Thyroid gland (tissue), 4 donors: ENCODE measurements around the gene ZNF418. TPM values are rescaled to one million over a fixed set of nuclear protein-coding genes. Genes with fewer than 3 reads are reported as not detected.
A peak's percentile ranks its signal among the peaks of the same experiment; 100 is the strongest.

ENCODE experiments used
- DNase-seq, 2 donors: peaks; one replicate each; pipeline ENCODE4 v3.0.0-alpha.2; 2019
- H3K27ac ChIP-seq, 3 donors: fragments of 200-600 bp; sonication (generic); 1 replicate in 2 of 3; 2 replicates in 1 of 3; pipeline ENCODE4 v1.5.1; 2016 to 2019; ENCODE audit warnings: mild to moderate bottlenecking in 1 of 3, moderate library complexity in 1 of 3
- H3K27me3 ChIP-seq: fragments of 200-600 bp; sonication (generic); one replicate; pipeline ENCODE4 v1.5.1; 2019
- H3K36me3 ChIP-seq, 2 donors: fragments of 200-600 bp; sonication (generic); one replicate each; pipeline ENCODE4 v1.5.1; 2016 to 2019
- H3K4me1 ChIP-seq, 2 donors: fragments of 200-600 bp; sonication (generic); one replicate each; pipeline ENCODE4 v1.5.1; 2017 to 2019
- H3K4me3 ChIP-seq, 3 donors: fragments of 200-600 bp; sonication (generic); replicated peaks in 1 of 3; 1 replicate in 2 of 3; 2 replicates in 1 of 3; pipeline ENCODE4 v1.5.1; 2016; ENCODE audit warnings: mild to moderate bottlenecking in 1 of 3
- H3K9me3 ChIP-seq: fragments of 200-600 bp; sonication (generic); one replicate; pipeline ENCODE4 v1.5.1; 2017
- POLR2A ChIP-seq, 2 donors: fragments of 450-650 bp; IDR thresholded peaks; one replicate each; pipeline ENCODE4 v1.6.1; 2017; ENCODE audit warnings: antibody characterized with exemption in 2 of 2, mild to moderate bottlenecking in 2 of 2, moderate library complexity in 1 of 2
- WGBS, 2 donors: methylation state at CpG; one replicate each; pipeline ENCODE4 v1.1.5; 2017; 5-methylcytosine and 5-hydroxymethylcytosine counted together
- intact Hi-C: fragments of 100-400 bp; cut with DNase I; formaldehyde crosslinking; loops from one replicate; pipeline ENCODE4 v1.15.1; 2023
- total RNA-seq, 4 donors: library from RNA; depleted of rRNA; stranded (reverse); fragments of >200 nt; gene quantifications; one replicate each; pipeline ENCODE4 v1.2.3, GENCODE V29; 2016
- TF ChIP-seq, protein P1 (sequence below), 6 experiments: fragments of 200-600 bp in 3 of 6; fragments of 450-650 bp in 3 of 6; sonication (generic) in 3 of 6; IDR thresholded peaks; one replicate each; pipeline ENCODE4 v1.5.1; 2016 to 2019; ENCODE audit warnings: antibody characterized with exemption in 6 of 6, mild to moderate bottlenecking in 2 of 6, inconsistent platforms in 1 of 6, moderate library complexity in 1 of 6

ZNF418 gene
- total RNA-seq, 4 donors from 2014 or later = 9.3 to 17.2 (median 11.7) TPM

DNA sequence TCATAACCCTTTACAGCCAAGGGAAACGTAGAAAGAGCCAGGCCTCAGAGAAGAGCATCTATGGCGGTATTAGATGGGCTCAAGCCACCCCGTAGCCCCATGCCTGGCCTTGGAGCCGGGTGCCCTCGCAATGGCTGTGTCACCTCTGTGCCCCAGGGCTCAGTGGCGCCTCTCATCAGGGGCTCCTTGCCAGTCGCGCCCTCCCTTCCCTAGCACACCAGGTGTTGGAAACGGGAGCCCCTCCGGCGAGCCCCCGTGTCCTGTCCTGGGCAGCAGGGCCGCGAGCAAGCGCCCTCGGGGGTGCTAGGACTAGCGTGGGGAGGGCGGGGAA, 11.9 kb upstream of the ZNF418 start:
- peak in 1 of 2 donors; percentile 3 for DNase-seq
- TF ChIP-seq, protein P1, sequence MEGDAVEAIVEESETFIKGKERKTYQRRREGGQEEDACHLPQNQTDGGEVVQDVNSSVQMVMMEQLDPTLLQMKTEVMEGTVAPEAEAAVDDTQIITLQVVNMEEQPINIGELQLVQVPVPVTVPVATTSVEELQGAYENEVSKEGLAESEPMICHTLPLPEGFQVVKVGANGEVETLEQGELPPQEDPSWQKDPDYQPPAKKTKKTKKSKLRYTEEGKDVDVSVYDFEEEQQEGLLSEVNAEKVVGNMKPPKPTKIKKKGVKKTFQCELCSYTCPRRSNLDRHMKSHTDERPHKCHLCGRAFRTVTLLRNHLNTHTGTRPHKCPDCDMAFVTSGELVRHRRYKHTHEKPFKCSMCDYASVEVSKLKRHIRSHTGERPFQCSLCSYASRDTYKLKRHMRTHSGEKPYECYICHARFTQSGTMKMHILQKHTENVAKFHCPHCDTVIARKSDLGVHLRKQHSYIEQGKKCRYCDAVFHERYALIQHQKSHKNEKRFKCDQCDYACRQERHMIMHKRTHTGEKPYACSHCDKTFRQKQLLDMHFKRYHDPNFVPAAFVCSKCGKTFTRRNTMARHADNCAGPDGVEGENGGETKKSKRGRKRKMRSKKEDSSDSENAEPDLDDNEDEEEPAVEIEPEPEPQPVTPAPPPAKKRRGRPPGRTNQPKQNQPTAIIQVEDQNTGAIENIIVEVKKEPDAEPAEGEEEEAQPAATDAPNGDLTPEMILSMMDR (IDR thresholded peaks at IDR 0.05) = no peak
- TF ChIP-seq POLR2A (IDR thresholded peaks at IDR 0.05) = no peak
- 0% methylated on average over 10 of the region's 18 CpGs; no CpG with 5 or more reads in 1 of the 2 donors for WGBS, 2 donors
- H3K36me3 ChIP-seq = peaks cover 9 to 15% of the 10 kb centered on the region in 2 donors
- intact Hi-C loops = no loop called here
- H3K9me3 ChIP-seq = no peaks in the 10 kb centered on the region
- no peaks in the 10 kb centered on the region for H3K27me3 ChIP-seq
- peaks cover 11% of the 10 kb centered on the region in 2 donors for H3K4me1 ChIP-seq
- H3K27ac ChIP-seq = peak overlapping the region; percentile 20 to 55 (median 36)
- peak overlapping the region; percentile 77 to 92 (median 91) for H3K4me3 ChIP-seq

DNA sequence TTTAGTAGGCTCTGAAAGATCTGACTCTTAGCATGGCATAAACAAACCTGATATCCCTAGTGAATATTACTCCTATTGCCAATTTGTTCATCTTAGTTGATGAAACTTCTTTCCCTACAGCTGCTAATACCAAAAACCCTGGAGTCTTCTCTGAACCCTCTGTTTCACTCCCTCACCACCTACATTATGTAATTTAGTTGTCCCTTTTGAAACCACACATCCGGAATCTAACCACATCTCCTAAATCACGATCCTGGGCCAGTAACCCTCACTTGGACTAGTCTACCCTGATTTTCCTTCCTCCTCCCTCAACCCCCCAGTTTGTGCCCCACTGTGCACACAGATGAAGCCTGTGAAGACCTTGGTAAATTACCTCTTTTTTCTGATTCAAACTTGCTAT, 11.1 kb upstream of the ZNF418 start:
- TF ChIP-seq, protein P1 (IDR thresholded peaks at IDR 0.05) = no peak
- no peak for TF ChIP-seq POLR2A (IDR thresholded peaks at IDR 0.05)
- Histone ChIP-seq H3K4me3 (peak overlapping the region in 1 of 3 donors; percentile 77), H3K27ac (no peak overlapping the region), H3K9me3 (no peaks in the 10 kb centered on the region), H3K27me3 (no peaks in the 10 kb centered on the region), H3K4me1 (peaks cover 11% of the 10 kb centered on the region in 2 donors), H3K36me3 (peaks cover 16 to 22% of the 10 kb centered on the region in 2 donors)
- intact Hi-C loops = no loop called here
- no peak for DNase-seq
- whole genome bisulfite sequencing, 2 donors = 60 to 69% methylated on average over 2 of the region's 2 CpGs

DNA sequence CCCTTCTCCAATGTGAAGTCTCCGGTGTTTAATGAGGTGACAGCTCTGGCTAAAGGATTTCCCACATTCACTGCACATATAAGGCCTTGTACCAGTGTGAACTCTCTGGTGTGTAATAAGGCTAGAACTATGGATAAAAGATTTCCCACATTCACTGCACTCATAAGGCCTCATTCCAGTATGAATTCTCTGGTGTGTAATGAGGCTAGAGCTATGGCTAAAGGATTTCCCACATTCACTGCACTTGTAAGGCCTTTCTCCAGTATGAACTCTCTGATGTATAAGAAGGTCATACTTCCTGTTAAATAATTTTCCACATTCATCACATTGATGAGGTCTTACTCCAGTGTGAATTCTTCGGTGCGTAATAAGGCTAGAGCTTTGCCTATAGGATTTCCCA, 6.4 kb upstream of the ZNF418 start:
- no peak for DNase-seq
- Histone ChIP-seq H3K27me3 (no peaks in the 10 kb centered on the region), H3K9me3 (no peaks in the 10 kb centered on the region), H3K4me3 (no peak overlapping the region), H3K4me1 (peaks cover 7% of the 10 kb centered on the region in 2 donors), H3K27ac (no peak overlapping the region), H3K36me3 (peaks cover 22 to 26% of the 10 kb centered on the region in 2 donors)
- 100% methylated on average over 3 of the region's 3 CpGs for WGBS, 2 donors
- intact Hi-C loops = no loop called here
- TF ChIP-seq, protein P1 (IDR thresholded peaks at IDR 0.05) = no peak
- TF ChIP-seq POLR2A (IDR thresholded peaks at IDR 0.05) = no peak

DNA sequence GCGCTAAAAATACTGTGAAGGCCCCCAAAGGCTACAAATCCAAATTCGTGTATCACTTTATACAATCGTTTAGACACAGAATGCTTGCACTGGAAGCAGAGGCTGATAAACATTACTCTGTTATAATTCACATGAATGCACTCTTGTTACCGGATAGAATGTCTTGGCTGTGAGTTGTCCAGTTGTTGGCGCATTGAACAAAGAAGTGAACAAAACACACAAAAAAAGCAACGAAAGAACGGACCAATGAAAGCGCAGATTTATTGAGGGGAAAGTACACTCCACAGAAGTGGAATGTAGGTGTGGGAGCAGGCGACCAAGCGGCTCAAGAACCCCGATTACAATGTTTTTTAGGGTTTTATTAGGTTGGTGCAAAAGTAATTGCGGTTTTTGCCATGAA, 529 bp upstream of the ZNF418 start:
- Histone ChIP-seq H3K4me3 (no peak overlapping the region), H3K36me3 (peaks cover 0 to 3% of the 10 kb centered on the region in 2 donors), H3K4me1 (peaks cover 11 to 12% of the 10 kb centered on the region in 2 donors), H3K9me3 (no peaks in the 10 kb centered on the region), H3K27ac (peak overlapping the region in 1 of 3 donors; percentile 72), H3K27me3 (no peaks in the 10 kb centered on the region)
- TF ChIP-seq, protein P1 (IDR thresholded peaks at IDR 0.05) = no peak
- TF ChIP-seq POLR2A (IDR thresholded peaks at IDR 0.05) = no peak
- WGBS, 2 donors = 80 to 83% methylated on average over 12 of the region's 12 CpGs
- DNase-seq = no peak
- intact Hi-C loops = no loop called here

DNA sequence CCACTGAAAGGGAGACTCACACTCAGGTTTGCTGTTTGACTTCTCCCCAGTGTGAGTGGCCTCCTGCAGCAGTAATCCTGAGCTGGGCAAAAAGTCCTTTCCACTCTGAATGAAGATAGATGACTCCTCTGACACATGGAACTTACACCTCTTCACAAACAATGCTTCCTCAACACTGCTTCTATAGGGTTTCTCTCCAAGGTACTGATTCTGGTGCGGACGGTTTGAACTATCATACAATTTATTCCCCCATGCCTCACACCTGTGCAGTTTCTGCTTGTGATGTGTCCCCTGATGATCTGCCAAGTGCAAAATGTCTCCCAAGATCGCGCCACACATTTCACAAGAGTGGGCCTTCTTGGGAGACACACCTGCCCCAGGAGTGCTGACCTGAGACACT, 7.6 kb downstream of the ZNF418 start:
- H3K27me3 ChIP-seq = no peaks in the 10 kb centered on the region
- peaks cover 17 to 26% of the 10 kb centered on the region in 2 donors for H3K36me3 ChIP-seq
- WGBS, 2 donors = 95 to 100% methylated on average over 4 of the region's 4 CpGs
- no peaks in the 10 kb centered on the region for H3K4me1 ChIP-seq
- DNase-seq = no peak
- TF ChIP-seq, protein P1 (IDR thresholded peaks at IDR 0.05) = no peak
- no peak for TF ChIP-seq POLR2A (IDR thresholded peaks at IDR 0.05)
- H3K4me3 ChIP-seq = no peak overlapping the region
- intact Hi-C loops = no loop called here
- no peaks in the 10 kb centered on the region for H3K9me3 ChIP-seq
- no peak overlapping the region for H3K27ac ChIP-seq
